Caco-2 (cell line): ENCODE measurements around the gene C1orf167. TPM values are rescaled to one million over a fixed set of nuclear protein-coding genes. Genes with fewer than 3 reads are reported as not detected.

Source experiments
- BruUV-seq: library from RNA; stranded (reverse); fragments of 400-500 nt; replicated peaks from 2 replicates; lab custom pipeline; 2021; lab: Mats Ljungman, UMichigan
- CTCF ChIA-PET: fragments of 300-600 bp; sonication (Branson Sonifier 250); formaldehyde crosslinking; loops from one replicate; lab custom pipeline; 2022; ENCODE audit warnings: antibody characterized with exemption; lab: Charles Lee
- POLR2A ChIA-PET: fragments of 300-600 bp; sonication (Branson Sonifier 250); formaldehyde crosslinking; loops from one replicate; lab custom pipeline; 2022; ENCODE audit warnings: antibody characterized with exemption; lab: Charles Lee
- DNase-seq, 2 experiments: peaks; one replicate each; pipeline versions ENCODE4 v3.0.0 to v3.0.0-alpha.2; 2020 to 2022
- H3K27me3 ChIP-seq: replicated peaks from 2 replicates; pipeline ENCODE4 v1.6.0; 2011; ENCODE audit warnings: low read length; ENCODE audit not compliant: control insufficient read depth, insufficient read depth
- H3K36me3 ChIP-seq: 2 replicates; pipeline ENCODE4 v1.5.1; 2011; ENCODE audit warnings: low read length; ENCODE audit not compliant: control insufficient read depth, insufficient read depth
- H3K4me1 ChIP-seq: fragments of 250-450 bp; sonication (Bioruptor Pico); 2 replicates; pipeline ENCODE4 v1.5.1; 2020; ENCODE audit warnings: mild to moderate bottlenecking
- H3K4me3 ChIP-seq: 2 replicates; pipeline ENCODE4 v1.5.1; 2011; ENCODE audit warnings: low read depth, mild to moderate bottlenecking, control low read depth, low read length
- H3K9me3 ChIP-seq: fragments of 250-450 bp; sonication (Bioruptor Pico); 2 replicates; pipeline ENCODE4 v1.5.1; 2020; ENCODE audit warnings: mild to moderate bottlenecking, moderate library complexity
- H3K27ac Mint-ChIP-seq: one replicate; pipeline ENCODE4 v1.8.0; 2022; ENCODE audit warnings: mixed read lengths; ENCODE audit not compliant: unreplicated experiment
- H3K27me3 Mint-ChIP-seq: one replicate; pipeline ENCODE4 v1.8.0; 2022; ENCODE audit warnings: mixed read lengths; ENCODE audit not compliant: insufficient read depth, unreplicated experiment
- H3K36me3 Mint-ChIP-seq: one replicate; pipeline ENCODE4 v1.8.0; 2022; ENCODE audit warnings: mild to moderate bottlenecking, mixed read lengths; ENCODE audit not compliant: insufficient read depth, unreplicated experiment
- H3K4me1 Mint-ChIP-seq: one replicate; pipeline ENCODE4 v1.8.0; 2022; ENCODE audit warnings: low read depth, mixed read lengths; ENCODE audit not compliant: unreplicated experiment
- H3K4me3 Mint-ChIP-seq: one replicate; pipeline ENCODE4 v1.8.0; 2022; ENCODE audit warnings: mild to moderate bottlenecking, moderate library complexity, mixed read lengths; ENCODE audit not compliant: unreplicated experiment
- H3K9me3 Mint-ChIP-seq: one replicate; pipeline ENCODE4 v1.8.0; 2022; ENCODE audit warnings: mixed read lengths; ENCODE audit not compliant: unreplicated experiment
- CTCF ChIP-seq, 2 experiments: fragments of 200-600 bp in 1 of 2; IDR thresholded peaks; 1 replicate in 1 of 2; 2 replicates in 1 of 2; pipeline versions ENCODE4 v1.5.1 to v1.8.0; 2011 to 2022; ENCODE audit warnings: antibody characterized with exemption in 1 of 2, control low read depth in 1 of 2, inconsistent platforms in 1 of 2, low read depth in 1 of 2, low read length in 1 of 2, mild to moderate bottlenecking in 1 of 2, moderate library complexity in 1 of 2; ENCODE audit not compliant: insufficient read depth in 1 of 2, severe bottlenecking in 1 of 2, unreplicated experiment in 1 of 2
- intact Hi-C: fragments of 100-400 bp; cut with micrococcal nuclease; formaldehyde crosslinking; loops from one replicate; pipeline ENCODE4 v1.10.0; 2022; ENCODE audit not compliant: unreplicated experiment
- total RNA-seq: library from RNA; stranded (reverse); gene quantifications from 2 replicates; pipeline ENCODE4 v1.2.3, GENCODE V29; 2022

The C1orf167 gene
- total RNA-seq, 1 experiment from 2014 or later = 0.64 TPM

GRCh38 chr1:11797525-11798216 is 35.7 kb downstream of the C1orf167 start:
- TF ChIP-seq CTCF (IDR thresholded peaks at IDR 0.05; ENCODE audit: insufficient read depth in 1 of 2, low read depth in 1 of 2, low read length in 1 of 2, severe bottlenecking in 1 of 2, unreplicated experiment in 1 of 2) = no peak
- Histone ChIP-seq H3K4me1 (peaks cover 7% of the 10 kb centered on the region), H3K36me3 (peaks cover 5% of the 10 kb centered on the region), H3K27me3 (no peaks in the 10 kb centered on the region), H3K4me3 (no peak overlapping the region), H3K9me3 (no peaks in the 10 kb centered on the region)
- intact Hi-C loops = no loop called here
- ChIA-PET POLR2A (no interaction called here), CTCF (no interaction called here)
- no TSS peak for BruUV-seq
- Mint-ChIP-seq H3K9me3 (no peaks in the 10 kb centered on the region), H3K4me3 (no peak overlapping the region), H3K36me3 (peaks cover 9% of the 10 kb centered on the region), H3K4me1 (peaks cover 2% of the 10 kb centered on the region), H3K27me3 (no peaks in the 10 kb centered on the region), H3K27ac (no peak overlapping the region)
- no peak for DNase-seq

GRCh38 chr1:11799099-11799498 is 37.1 kb downstream of the C1orf167 start:
- CTCF ChIA-PET = no interaction called here
- H3K4me3 ChIP-seq = no peak overlapping the region
- no peak for TF ChIP-seq CTCF (IDR thresholded peaks at IDR 0.05; ENCODE audit: insufficient read depth in 1 of 2, low read depth in 1 of 2, low read length in 1 of 2, severe bottlenecking in 1 of 2, unreplicated experiment in 1 of 2)
- peaks cover 5% of the 10 kb centered on the region for H3K36me3 ChIP-seq
- Mint-ChIP-seq H3K27me3 (no peaks in the 10 kb centered on the region), H3K27ac (no peak overlapping the region), H3K9me3 (no peaks in the 10 kb centered on the region), H3K36me3 (peaks cover 7% of the 10 kb centered on the region), H3K4me1 (no peaks in the 10 kb centered on the region), H3K4me3 (no peak overlapping the region)
- peaks cover 14% of the 10 kb centered on the region for H3K4me1 ChIP-seq
- intact Hi-C loops = no loop called here
- no TSS peak for BruUV-seq
- no peaks in the 10 kb centered on the region for H3K27me3 ChIP-seq
- DNase-seq = no peak
- no peaks in the 10 kb centered on the region for H3K9me3 ChIP-seq
- POLR2A ChIA-PET = no interaction called here

- no TSS peak for BruUV-seq
- H3K9me3 ChIP-seq = no peaks in the 10 kb centered on the region
- no peak for DNase-seq
- H3K9me3 Mint-ChIP-seq = no peaks in the 10 kb centered on the region
- no peak for TF ChIP-seq CTCF (IDR thresholded peaks at IDR 0.05; ENCODE audit: insufficient read depth in 1 of 2, low read depth in 1 of 2, low read length in 1 of 2, severe bottlenecking in 1 of 2, unreplicated experiment in 1 of 2)
- H3K27me3 ChIP-seq = no peaks in the 10 kb centered on the region
- peaks cover 7% of the 10 kb centered on the region for H3K36me3 Mint-ChIP-seq
- no peak overlapping the region for H3K4me3 ChIP-seq
- no peak overlapping the region for H3K4me3 Mint-ChIP-seq
- H3K4me1 Mint-ChIP-seq = no peaks in the 10 kb centered on the region
- intact Hi-C loops = loop anchor here (10.0 kb wide), 1 partner anchor 65 kb away; the partner anchor contains the start of gene AGTRAP
- POLR2A ChIA-PET = no interaction called here
- peaks cover 5% of the 10 kb centered on the region for H3K36me3 ChIP-seq
- H3K27me3 Mint-ChIP-seq = no peaks in the 10 kb centered on the region
- H3K4me1 ChIP-seq = peaks cover 10% of the 10 kb centered on the region
- CTCF ChIA-PET = no interaction called here
- H3K27ac Mint-ChIP-seq = no peak overlapping the region
Measured at GRCh38 chr1:11799896-11800295, 37.9 kb downstream of the C1orf167 start.
